PC-9 (cell line): ENCODE measurements around the gene ARMC9.

Experiments
- CTCF ChIP-seq: fragments of 200-600 bp; sonication (generic); conservative IDR thresholded peaks from 2 replicates; pipeline ENCODE4 v1.6.1; 2017; ENCODE audit warnings: mixed run types, antibody characterized with exemption, mild to moderate bottlenecking, moderate library complexity
- EZH2 ChIP-seq: fragments of 200-600 bp; sonication (generic); IDR thresholded peaks from 2 replicates; pipeline ENCODE4 v1.8.0; 2017; ENCODE audit warnings: antibody characterized with exemption, low read depth

DNA sequence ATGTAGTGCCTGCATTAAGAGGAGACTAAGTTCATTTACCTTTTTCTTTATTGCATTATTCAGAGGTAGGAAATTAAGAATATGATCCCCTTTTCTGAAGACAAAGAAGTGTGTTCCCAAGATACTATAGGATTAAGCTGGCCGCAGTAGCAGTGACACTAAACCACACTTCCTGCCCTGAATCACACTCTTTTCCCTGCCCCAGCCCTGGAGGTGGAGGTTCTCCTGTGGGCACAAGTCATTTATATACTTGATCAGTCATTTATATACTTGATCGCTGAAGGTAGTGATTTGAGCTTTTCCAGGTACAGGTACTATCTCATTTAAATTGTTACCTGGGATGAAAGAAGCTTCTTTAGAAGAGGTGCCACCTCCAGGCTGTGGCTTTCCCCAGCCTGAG lies 78.6 kb downstream of the ARMC9 start:
- TF ChIP-seq CTCF (no peak), EZH2 (no peak)
